OCI-M2 (cell line): ENCODE measurements around the gene ANXA9.
A peak's percentile ranks its signal among the peaks of the same experiment; 100 is the strongest.

Experiments used
- DNase-seq: peaks from one replicate; lab custom pipeline; 2025; ENCODE audit not compliant: unreplicated experiment; lab: John Stamatoyannopoulos, UW

Gene ANXA9

DNA sequence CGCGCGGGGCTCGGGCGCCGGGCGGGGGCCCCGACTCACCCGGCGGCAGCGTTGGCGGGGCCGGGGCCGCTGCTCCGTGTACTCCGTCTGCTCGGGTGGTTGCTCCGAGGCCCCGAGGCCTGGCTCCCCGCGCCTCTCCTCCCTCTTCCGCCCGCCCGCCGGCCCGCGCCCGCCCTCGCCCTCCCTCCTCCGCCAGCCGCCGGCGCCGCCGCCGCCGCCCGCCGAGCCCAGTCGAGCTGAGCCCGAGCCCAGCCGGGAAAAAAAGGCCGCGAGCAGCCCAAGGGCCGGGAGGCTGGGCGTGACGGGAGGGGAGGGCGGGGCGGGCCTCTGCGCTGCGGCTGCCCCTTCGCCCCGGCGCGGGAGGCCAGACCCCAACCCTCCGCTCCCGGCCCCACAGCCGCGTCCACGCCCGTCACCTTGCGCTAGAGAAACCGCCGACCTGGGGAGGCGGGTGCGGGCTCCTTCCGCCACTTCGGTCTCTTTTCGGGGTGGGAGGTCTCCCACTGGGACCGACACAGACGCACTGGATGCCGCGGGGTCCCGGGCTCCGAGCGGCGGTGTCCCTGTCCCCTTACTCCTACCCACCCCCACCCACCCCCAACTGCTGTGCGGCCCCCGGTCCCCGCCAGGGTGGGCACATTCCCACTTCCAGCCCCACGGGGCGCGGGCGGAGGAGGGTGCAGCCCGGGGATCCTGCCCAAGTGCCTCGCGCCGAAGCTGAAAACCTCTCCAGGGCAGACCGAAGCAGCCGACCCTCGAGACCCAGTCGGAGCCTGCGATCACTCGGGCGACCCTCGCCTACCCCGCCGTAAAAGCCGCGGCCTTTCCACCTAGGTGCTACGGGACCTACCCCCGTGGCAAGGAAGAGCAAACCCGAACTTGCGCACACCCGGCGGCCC, 7.3 kb upstream of the ANXA9 start, which contains the start of gene CERS2:
Gene CERS2 (minus strand): TSS at position 256 of the 899 bp plus-strand sequence. CDS start 5,745 bp downstream, outside the sequence.
- DNase-seq, result no peak

DNA sequence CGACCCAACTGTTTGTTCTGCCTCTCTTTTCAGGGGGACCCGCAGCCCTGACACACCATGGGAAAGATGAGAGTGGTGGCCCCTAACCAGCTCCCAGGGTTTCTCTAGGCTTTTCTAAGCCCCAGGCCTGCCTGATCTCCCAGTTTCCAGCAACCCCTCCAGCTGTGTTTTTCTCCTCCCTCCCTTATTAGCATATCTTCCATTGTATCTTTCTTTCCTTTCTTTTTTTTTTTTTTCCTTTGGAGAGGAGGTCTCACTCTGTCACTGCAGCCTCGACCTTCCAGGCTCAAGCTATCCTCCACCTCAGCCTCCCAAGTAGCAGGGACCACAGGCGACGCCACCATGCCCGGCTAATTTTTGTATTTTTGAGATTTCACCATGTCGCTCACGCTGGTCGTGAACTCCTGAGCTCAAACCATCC, 5.7 kb upstream of the ANXA9 start:
- no peak for DNase-seq

DNA sequence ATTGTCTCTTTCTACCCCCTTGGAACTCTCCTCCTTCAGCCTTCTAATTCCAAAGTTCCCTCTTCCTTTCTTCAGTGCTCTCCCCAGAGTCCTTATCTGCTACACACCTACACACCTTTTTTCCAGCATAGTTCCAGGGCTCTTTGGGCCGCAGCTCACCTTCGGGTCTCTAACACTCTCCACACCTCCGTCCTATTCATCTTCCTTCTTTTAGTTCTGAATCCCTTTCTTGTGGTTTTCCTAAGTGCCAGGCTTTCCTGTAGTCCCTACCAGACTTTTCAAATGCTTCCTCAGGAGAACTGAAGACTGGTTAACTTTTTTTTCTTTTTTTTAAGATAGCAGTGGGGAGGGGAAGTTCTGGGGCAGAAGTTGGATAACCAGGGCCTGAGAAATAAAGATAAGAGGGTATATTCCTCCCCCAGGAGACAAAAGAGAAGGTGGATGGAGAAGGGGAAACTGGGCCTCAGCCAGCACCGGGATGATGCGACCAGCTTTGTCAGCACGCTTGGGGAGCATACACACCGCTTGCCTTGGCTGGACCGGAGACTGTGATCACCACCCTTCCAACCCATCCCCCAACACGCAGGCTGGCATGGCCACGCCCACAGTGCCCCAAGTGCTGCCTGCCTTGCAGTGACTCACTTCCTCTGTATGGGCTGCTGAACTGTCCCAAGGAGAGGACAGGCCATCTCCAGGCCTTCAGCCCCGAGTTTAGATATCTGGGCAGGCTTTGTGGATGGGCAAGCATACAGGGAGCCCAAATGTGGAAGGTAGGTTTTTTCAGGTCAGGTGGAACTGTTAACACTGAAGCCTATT, 5.0 kb upstream of the ANXA9 start:
- DNase-seq, result peak; percentile 86

DNA sequence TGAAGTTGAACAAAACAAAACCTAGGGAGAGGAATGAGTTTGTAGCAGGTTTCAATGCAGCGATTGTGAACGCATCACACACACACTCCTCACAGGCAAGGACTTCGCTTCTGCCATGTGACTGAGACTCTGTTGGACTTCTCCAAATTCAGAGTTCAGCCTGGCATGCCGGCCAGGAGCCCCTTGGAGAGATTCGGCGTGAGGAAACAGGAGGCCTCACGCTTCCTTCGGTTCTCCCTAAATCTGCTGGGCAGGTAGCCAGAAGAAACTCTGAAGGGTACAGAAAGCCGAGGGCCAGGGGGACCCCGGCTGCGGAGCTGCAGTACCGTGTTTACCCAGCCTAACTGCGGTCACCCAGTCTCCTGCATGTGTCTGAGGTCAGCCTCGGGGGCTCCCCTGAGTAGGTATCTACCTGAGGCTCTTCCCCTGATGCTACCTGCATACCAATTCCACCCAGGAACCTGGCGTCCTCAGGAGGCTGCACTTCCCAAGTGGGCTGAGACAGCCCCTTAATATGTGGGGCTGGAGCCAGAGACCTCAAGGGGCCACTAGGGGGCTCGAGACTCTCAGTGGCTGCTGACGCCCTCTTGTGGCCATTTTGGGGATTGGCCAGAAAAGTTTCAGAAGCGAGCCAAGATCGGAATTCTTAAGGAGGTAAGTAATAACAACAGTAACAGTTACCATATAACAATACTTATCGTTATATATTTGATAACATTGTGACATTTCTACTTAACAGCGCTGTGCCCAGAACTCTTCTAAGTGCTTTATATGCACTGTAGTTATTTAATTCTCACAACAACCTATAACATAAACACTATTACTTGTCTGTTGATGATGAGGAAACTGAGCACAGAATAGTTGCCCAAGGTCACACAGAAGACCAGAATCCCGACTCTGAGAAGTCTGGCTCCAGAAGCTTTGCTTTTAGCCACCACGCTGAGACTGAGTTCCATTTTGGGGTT, 2.7 kb upstream of the ANXA9 start:
- DNase-seq, result peak; percentile 59

DNA sequence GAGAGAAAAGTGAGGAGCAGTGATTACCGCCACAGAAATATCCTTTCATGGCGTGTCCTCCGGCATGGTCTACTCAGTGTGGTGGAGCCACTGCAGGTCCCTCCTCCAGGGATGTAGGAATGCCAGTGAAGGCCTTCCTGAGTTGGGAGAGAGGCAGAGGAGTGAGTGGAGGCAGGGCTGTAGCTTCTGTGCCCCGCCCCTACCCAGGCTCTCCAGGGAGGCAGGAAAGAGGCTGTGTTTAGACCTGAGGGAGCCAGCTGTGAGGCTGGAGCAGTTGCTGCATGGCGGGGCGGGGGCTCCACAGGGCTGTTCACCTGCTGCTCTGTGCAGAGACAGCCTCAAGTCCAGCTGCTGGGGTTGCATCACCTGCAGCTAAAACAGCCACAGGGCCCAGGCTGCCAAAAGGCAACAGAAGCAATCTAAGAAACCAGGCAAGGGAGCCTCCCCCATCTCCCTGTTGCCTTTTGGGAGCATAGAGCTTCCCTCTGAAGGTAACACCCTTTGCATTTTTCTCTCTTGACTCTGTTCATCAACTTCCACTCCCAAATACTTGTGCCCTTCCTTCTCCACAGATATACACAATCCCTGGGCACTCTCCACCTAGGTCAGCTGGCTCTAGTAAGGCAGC, 801 bp upstream of the ANXA9 start:
- no peak for DNase-seq

DNA sequence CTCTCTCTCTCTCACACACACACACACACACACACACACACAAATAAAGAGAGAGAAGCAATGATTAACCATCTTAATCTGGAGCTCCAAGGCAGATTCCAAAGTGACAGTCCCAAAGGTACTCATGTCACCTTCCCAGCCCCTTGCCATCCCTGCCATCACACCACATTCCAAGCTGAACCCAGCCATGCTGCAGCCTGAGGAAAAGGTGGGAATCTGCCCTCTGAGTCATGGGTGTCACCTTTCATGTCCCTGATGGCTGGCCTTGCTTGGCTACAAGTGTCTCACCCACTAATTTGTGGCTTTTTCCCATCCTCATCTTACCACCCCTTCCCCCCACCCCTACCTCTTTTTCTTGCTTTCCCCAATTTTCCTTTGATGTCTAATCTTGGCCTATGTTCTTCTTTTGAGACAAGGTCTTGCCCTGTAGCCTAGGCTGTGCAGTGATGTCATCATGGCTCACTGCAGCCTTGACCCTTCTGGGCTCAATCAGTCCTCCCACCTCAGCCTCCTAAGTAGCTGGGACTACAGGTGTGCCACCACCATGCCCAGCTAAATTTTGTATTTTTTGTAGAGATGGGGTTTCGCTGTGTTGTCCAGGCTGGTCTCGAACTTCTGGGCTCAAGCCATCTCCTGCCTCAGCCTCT, 3.2 kb downstream of the ANXA9 start:
- no peak for DNase-seq

DNA sequence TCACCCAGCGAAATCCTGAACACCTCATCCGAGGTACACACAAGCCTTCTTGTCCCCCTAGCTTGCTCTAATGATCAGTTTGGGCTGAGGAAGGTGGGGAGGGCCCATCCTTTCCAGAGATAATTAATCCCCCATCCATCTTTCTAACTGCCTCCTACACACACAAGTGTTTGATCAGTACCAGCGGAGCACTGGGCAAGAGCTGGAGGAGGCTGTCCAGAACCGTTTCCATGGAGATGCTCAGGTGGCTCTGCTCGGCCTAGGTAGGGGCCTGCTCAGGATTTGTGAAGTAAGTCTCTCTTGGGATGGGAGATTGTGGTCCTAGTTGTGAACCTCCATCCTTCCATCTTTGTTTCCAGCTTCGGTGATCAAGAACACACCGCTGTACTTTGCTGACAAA, 5.8 kb downstream of the ANXA9 start:
- DNase-seq, result no peak

DNA sequence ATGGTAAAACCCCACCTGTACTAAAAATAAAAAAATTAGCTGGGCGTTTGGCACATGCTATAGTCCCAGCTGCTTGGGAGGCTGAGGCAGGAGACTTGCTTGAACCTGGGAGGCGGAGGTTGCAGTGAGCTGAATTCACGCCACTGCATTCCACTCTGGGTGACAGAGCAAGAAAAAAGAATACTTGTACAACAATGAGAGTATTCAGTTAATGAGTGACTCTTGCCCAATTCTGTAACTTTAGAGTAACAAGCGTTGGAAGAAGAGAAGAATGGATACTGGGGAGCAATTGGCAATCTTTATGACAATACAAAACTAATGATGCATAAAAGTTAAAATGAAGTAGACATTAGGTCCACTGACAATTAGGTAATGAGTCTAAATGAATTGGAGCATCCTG, 10.5 kb downstream of the ANXA9 start:
- DNase-seq, result no peak

DNA sequence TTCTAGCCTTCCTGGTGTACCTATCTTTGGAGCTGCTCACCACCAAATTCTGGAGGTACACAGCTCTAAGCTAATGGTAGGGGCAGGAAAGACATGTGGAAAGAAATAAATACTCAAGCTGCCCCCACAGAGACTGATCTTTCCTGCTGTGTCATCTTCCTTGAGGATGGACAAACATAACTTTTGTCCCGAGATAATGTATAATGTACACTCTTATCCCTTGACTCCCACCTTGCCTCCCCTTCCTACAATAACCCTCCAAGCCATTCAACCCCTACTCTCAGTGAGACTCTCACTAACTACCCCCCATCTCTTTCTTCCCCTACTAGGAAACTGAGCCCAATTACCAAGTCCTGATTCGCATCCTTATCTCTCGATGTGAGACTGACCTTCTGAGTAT, 12.2 kb downstream of the ANXA9 start:
- no peak for DNase-seq

DNA sequence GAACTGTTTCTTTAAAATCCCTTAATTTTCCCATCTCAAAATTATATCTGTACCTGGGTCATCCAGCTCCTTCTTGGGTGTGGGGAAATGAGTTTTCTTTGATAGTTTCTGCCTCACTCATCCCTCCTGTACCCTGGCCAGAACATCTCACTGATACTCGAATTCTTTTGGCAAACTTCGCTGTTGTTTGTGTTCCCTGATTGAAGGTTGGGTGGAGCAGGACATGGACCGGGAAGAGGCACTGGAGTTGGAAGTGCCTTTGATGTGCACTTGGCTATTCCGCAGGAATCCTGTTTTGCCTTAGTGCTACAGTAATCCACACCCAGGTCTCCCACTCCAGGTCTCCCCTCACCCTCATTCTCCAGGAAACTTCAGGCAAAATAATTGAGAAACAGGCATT, 13.4 kb downstream of the ANXA9 start:
- no peak for DNase-seq

DNA sequence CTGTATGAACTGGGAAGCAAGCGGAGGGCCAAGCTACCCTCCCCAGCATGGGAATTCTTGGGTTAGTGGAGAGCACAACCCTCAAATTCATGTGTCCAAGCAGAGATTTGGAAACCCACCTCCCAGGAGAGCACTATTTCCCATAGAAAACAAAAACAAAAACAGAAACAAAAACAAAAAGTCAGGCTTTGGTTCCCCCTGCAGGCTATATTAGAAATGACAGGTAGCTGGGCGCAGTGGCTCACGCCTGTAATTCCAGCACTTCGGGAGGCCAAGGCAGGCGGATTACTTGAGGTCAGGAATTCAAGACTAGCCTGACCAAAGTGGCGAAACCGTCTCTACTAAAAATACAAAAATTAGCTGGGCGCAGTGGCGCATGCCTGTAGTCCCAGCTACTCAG, 13.8 kb downstream of the ANXA9 start:
- no peak for DNase-seq

DNA sequence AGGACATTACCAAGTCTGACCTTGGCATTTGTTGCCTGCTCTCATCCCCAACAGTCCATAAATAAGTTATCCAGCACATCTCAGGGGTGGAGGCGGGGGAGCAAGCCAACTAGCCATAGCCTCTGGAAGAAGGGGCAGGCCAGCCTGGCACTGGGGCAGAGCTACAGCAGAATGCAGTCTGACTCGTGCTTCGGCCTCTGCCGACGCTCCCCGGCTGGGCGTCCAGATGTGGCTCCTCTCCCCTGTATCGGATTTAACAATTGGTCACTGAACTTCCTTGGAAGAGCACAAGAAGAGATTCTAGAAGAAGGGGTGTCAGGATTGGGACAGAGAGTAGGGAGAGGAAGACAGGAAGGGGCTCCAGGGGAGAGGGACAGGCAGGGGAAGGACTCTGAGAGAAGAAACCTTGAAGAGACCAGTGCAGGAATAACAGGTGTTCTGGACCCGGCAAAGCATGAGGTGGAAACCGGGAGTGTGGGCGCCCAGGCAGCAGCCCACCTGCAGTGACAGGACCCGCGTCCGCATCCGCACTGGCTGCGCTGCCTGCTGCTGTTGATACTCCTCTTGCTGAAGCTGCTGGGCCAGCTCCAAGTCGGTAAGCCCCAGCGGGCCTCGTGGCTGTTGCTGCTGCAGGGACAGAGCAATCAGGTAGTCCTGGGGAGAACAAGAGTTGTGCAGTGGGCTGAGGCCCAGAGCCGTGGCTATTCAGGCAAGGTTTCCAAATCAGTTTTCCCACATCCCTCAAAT, 15.2 kb downstream of the ANXA9 start:
- DNase-seq, result no peak

DNA sequence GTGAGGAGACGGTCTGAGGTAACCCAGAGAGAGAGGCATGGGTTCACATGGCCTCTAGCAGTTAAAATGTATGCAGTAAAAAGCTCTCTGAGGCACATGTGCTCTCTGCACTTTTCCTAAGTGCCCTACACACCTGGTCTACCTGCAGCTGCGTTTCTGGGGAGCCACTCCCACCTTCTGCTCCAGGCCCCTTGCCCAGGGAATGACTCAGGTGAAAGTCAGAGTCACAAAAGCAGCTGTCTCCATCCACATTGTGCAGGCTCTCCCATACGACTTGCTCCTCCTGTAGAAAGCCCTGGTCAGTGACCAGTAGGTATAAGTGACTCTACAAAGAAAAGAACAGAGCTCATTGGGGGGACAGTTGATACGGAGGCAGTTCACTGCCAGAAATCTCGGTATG, 15.9 kb downstream of the ANXA9 start:
- no peak for DNase-seq

DNA sequence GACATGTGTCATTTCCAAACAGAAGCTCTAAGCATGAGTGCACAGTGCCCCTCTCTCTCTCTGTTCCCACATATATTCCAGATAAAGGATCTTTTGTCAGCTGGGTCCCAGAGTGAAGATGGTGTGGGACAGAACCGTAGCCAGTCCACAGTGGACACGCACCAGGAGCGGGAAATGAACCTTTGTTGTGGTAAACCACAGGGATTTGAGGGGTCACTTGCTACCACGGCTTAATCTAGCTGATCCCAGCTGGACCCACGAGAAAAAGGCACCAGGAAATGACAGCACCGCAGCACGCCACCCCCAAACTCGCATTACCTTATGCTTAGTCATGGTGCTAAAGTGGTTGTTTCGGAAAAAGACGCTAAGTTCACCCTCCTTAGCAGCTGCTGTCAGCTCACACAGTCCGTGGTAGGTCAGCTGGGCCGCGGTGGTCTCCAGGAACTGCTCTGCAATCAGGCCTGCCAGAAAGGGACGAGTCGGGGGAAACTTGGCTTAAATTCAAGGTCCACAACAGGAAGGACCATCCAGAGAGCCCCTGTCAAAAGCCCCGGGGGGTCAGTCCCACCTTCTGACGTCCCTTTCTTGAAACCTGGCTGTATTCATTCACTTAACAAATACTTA, 17.1 kb downstream of the ANXA9 start:
- no peak for DNase-seq

DNA sequence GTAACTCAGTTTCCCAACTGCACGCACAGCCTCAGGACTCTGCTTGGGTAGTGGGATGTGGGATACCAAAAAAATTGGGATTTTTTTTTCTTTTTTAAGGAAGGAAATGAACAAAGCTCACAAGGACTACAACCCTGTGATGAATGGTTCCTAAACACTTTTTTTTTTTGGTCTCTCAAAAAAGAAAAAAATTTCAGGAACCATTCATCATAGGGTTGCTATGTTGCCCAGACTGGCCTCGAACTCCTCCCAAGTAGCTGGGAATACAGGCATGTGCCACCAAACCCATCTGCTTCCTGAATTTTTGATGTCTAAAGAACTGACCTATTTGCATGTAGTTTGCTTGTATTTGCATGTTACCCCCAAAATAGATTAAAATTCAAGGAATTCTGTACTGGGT, 17.8 kb downstream of the ANXA9 start:
- DNase-seq, result no peak

DNA sequence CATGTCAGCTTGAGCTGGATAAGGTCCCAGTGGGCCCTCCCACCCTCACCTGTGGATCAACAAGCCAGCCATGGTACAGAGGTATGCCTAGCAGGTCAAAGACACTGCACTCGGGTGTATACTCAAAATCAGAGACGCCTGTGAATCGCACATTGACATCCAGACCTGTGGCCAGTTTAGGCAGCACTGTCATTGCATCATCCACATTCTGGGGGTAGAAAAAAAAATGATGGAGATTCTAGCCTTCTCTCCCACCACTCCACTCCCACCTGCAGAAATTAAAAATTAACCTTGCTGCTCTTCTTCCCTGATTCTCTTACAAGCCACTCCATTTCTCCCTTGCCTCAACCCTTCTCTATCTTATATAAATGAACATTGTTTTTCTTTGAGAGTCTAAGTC, 18.3 kb downstream of the ANXA9 start:
- no peak for DNase-seq

DNA sequence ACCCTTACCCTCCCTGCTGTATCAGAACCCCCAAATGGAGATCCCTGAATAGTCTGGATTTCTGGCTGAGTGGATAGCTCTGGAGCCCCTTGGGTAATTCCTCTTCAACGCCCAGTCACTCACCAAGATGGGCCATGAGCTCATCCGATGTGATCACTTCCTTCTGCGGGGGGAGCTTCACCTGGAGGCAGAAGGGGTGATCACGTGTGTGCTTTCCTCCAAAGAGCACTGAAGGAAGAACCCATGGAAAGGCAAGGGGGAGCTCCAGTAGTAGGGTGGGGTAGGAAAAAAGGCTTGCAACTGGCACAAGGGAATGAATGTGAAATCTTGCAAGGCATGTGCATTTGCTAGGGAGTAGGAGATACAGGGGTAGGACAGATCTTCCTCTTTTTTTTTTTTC, 19.5 kb downstream of the ANXA9 start:
- DNase-seq, result no peak

DNA sequence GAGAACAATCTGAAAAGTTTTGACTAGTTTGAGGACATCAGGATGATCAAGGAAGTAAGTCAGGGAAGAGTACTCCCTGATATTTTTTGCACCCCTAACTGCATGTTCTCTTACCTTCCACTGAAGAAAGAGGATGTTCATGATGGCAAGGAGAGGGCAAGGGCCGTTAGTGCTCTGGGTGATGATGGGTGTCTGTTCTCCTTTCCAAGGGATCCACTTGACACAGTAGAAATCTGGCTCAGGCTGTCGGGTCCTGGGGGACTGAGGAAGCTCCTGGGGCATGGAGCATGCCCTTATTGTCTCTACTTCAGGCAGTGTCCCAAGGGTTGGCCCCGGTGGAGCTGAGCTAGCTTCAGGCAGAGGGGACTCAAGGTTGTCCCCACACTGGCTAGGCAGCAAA, 20.0 kb downstream of the ANXA9 start:
- no peak for DNase-seq

DNA sequence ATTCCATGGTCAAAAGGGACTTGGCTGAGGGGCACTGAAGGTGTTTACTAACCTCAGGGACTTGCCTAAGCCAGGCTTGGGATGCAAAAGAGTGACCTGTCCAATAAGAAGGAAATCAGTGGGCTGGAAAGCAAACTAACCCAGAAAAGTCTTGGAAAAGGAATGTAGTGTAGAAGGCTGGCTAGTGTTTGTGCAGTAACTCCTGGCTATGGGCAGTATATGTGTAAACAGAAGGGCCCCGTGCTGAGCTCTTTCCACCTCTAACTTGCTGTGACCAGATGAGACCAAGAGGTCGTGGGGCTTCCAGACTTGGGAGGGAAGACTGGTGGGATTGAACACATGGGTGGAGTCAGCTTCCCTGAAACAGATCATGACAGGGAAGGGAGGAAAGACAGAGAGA, 20.5 kb downstream of the ANXA9 start:
- no peak for DNase-seq
